ENCODE measurements around the gene CORO1C.
"Not testable (repeated sequence)": the region's sequence is repeated elsewhere in the genome, so short reads cannot be mapped to it uniquely, and the experiment has no call there.

The CORO1C gene

DNA sequence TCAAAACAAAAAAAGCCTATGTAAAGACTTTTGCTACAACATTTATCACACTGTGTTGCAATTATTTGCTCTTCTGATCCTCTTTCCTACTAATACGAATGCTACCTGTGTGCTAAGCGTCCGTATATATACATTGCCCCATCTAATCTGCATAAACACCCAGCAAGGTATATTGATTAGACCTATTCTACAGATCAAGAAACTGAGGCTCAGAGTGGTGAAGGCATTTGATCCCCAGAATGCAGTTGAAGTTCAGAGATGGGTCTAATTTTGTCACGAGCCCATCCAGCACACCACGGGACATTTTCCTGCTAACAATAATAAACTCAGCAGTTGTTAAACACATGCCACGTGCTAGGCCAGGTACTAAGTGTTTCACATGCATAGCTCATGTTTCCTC is 25.1 kb upstream of the CORO1C start:
- no peak for DNase-seq (ENCODE audit: extremely low spot score, insufficient read length, low read depth)
- FAIRE-seq = no peak

DNA sequence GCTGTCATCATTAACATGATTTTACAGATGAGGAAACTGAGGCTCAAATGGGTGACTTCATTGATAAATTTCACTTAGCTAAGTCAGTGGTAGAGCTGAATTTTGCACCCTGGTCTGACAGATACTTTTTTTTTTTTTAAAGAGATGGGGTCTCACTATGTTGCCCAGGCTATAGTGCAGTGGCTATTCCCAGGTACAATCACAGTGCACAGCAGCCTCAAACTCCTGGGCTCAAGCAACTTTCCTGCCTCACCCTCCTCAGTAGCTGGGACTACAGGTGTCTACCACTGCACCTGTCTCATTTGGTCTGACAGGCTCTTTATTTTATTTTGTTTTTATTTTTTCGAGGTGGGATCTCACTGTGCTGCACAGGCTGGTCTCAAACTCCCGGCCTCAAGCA is 24.2 kb upstream of the CORO1C start:
- DNase-seq (ENCODE audit: extremely low spot score, insufficient read length, low read depth) (no peak), FAIRE-seq (no peak)

DNA sequence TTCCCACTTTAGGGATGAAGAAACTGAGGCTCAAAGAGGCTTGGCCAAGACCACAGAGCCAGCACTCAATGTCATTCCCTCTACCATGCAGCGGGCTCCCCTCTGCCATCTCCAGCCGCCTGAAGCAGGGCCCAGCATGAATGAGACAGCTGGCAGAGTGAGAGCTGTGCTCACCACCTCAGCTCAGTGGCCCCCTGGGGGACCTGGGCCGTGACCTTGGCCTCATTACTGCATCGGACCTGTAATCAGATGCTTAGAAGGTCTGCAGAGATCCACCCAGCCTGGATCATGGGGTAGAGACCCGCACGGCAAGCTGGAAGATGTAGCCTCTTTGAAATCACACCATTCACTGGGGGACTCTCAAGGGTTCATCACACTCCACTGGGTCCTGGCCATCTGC is 22.7 kb upstream of the CORO1C start:
- FAIRE-seq (no peak), DNase-seq (ENCODE audit: extremely low spot score, insufficient read length, low read depth) (no peak)

DNA sequence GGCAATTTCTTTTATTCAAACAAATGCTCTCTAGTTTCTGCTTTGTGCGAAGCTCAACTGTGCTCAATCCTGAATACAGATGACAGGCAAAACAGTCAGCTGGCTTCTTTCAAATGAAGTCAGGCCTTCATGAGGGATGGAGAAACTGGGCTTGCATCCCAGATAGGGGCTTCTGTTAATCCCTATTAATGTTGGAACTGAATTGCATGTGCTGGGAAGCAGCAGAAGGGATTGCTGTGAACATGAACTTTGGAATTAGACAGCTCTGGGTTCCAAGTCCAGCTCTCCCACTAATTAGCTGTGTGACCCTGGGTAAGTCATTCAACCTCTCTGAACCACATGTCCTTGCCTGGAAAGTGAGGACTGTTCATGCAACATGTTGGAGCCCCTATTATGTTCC is 21.1 kb upstream of the CORO1C start:
- FAIRE-seq = no peak
- no peak for DNase-seq (ENCODE audit: extremely low spot score, insufficient read length, low read depth)

DNA sequence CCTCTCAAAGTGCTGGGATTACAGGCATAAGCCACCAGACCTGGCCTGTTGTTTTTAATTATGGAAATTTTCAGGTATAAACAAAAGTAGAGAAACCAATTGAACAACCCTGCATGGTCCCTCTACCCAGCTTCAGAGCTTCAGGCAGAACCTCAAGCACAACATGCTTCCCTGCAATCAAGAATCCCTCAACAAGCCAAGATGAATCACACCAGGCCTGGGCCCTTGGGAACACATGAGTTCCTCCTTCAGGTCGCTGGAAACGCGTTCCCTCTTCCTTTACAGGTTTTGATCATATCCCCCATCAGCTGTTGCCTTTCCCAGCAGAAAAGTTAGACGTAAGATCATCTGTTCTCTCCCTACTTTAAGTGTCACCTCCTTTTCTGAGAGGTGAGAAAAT is 20.5 kb upstream of the CORO1C start:
- DNase-seq (ENCODE audit: extremely low spot score, insufficient read length, low read depth) (no peak), FAIRE-seq (no peak)

DNA sequence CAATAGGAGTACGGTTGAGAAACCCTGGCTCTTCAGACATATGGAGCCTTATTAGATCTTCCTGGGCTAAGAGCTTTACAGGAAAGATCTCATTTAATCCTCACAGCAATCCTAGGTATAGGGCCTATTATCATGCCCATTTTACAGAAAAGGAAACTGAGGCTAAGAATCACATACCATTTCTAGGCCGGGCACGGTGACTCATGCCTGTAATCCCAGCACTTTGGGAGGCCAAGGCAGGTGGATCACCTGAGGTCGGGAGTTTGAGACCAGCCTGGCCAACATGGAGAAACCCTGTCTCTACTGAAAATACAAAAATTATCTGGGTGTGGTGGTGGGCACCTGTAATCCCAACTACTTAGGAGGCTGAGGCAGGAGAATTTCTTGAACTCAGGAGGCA is 19.7 kb upstream of the CORO1C start:
- not testable (repeated sequence) for DNase-seq (ENCODE audit: extremely low spot score, insufficient read length, low read depth); FAIRE-seq

DNA sequence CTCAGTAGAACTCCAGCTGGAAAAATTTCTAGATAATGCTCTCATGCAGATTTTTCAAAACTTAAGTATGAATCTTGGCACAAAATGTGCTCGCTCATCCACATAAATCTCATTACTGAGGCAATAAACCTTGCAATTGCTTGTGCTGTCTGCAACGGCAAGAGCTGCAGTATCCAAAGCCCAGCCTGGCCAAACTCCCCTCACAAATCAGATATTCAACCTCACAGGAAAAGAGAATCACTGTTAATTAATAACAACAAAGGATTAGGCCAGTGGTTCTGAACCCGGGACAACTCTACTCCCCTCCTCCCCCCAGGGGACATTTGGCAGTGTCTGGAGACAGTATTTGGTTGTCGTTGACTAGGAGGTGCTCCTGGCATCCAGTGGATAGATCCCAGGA is 19.2 kb upstream of the CORO1C start:
- no peak for FAIRE-seq

DNA sequence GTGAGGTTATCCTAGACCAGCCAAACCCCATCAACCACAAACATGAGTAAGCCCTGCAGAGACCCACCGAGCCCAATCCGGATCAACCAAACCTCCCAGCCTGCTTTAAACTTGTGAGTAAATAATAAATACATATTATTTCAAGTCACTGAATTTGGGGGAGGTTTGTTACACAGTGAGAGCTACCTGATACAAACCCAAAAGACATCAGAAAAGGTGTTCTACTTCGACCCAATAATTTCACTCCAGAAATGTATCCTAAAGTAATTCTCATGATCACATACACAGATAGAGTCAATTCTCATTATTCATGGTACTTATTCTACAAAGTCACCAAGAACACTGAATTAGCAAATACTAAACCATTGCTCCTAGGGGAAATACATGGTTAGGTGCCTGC is 16.2 kb upstream of the CORO1C start:
- FAIRE-seq (no peak), DNase-seq (ENCODE audit: extremely low spot score, insufficient read length, low read depth) (no peak)

More for the DNA sequence above, 19.2 kb upstream of the CORO1C start:
- no peak for DNase-seq (ENCODE audit: extremely low spot score, insufficient read length, low read depth)

DNA sequence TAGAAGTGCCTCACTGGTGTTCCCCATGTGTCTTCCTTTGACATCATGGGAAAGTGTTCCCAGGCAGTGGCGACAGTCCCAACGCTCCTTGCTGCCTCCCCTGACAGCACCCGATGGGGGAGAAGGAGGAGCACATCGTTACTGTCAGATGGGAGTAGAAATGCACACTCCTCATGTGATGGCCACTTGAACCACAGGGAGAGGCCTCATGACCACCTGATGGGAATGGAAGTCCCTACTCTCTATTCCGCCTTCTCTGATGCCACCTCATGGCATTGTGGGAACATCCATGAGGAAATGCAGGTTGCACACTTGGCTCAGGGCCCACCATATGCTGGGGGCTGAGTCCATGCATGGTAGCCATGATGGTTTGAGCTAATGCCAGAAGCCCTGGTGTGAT is 14.3 kb upstream of the CORO1C start:
- FAIRE-seq (no peak), DNase-seq (ENCODE audit: extremely low spot score, insufficient read length, low read depth) (no peak)

DNA sequence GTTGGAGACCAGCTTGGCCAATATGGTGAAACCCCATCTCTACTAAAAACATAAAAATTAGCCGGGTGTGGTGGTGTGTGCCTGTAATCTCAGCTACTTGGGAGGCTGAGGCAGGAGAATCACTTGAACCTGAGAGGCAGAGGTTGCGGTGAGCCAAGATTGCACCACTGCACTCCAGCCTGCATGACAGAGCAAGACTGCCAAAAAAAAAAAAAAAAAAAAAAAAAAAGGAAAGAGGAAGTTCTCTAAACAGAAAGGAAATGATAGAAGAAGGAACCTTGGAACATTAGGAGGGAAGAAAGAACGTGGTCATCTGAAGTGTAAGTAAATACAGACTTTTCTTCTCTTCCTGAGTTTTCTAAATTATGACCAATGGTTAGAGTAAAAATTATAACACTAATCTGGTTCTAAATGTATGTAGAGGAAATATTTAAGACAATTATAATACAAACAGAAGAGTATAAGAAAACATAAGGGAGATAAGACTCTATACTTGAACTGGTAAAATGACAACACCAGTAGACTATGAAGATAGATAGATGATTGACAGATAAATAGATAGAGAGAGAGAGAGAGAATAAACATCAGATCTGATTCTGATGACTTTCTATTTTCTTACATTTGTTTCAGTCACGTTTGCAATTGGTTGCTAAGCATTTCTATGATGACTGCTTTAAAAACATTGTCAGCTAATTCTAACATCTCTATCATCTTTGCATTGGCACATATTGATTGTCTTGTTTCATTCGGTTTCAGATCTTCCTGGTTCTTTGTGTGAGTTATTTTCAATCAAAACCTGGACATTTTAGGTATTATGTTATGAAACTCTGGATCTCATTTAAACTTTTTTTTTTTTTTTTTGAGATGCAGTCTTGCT is 12.9 kb upstream of the CORO1C start:
- DNase-seq (ENCODE audit: extremely low spot score, insufficient read length, low read depth) = no peak
- FAIRE-seq = no peak

DNA sequence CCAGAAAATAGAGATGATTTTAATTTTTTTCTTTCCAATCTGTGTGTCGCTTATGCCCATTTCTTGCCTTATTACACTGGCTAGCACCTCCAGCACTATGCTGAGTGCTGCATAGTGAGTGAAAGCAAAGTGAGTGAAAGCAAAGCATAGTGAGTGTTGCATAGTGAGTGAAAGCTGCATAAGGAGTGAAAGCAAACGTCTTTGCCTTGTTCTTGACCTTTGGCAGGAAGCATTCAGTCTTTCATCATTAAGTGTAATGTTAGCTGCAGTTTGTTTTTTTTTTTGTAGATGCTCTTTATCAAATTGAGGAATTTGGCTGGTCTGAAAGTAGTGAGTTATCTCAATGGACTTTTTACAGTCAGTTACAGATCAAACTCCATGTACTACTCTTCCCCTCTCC is 6.9 kb upstream of the CORO1C start:
- no peak for DNase-seq (ENCODE audit: extremely low spot score, insufficient read length, low read depth)
- FAIRE-seq = no peak

DNA sequence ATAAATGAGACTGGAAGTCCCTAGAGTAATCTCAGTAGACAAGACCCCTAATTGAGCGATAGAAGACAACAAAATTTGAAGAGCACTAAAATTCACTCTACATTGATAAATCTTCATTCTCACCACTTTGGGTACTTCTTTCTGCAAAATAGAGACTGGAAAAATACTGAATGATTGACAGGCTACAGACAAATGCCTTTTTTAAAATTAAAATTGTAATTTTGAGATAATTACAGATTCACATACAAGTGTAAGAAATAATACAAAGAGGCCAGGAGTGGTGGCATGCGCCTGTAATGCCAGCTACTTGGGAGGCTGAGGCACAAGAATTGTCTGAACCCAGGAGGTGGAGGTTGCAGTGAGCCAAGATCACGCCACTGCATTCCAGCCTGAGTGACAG is 4.5 kb upstream of the CORO1C start:
- FAIRE-seq (no peak), DNase-seq (ENCODE audit: extremely low spot score, insufficient read length, low read depth) (no peak)

DNA sequence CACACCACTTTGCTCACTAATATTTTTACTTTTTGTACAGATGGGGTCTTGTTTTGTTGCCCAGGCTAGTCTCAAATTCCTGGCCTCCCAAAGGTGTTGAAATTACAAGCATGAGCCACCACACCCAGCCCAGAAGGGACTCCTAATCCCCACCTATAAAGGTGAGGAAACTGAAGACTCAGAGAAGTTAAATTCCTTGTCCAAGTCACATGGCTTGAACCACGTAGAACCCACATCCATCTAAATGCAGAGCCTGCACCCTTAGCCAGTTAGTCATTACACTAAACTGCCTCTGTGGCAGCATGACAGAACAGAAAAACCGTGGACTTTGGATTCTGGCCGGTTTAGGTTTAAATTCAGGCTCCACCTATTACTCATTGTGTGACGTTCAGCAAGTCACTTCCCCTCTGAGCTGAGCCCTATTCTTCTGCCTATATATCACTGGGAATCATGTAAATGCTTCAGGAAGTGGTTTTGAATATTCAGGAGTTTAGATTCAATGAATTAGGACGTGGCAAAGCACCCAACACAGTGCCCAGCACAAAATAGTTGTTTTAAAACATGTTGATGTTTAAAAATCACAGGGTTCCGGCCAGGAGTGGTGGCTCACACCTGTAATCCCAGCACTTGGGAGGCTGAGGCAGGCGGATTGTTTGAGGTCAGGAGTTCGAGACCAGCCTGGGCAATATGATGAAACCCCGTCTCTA is 3.0 kb upstream of the CORO1C start:
- peak; percentile 41 for FAIRE-seq
- DNase-seq (ENCODE audit: extremely low spot score, insufficient read length, low read depth) = no peak

DNA sequence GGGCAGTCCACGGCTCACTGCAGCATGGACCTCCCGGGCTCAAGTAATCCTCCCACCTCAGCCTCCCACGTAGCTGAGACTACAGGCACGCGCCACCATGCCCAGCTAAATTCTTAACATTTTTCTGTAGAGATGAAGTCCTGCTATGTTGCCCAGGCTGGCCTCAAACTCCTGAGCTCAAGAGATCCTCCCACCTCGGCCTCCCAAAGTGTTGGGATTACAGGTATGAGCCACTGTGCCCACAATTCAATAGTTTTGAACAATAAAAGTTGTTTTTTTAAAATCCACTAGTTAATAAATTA is 1.9 kb upstream of the CORO1C start:
- DNase-seq (ENCODE audit: extremely low spot score, insufficient read length, low read depth); FAIRE-seq: not testable (repeated sequence)

DNA sequence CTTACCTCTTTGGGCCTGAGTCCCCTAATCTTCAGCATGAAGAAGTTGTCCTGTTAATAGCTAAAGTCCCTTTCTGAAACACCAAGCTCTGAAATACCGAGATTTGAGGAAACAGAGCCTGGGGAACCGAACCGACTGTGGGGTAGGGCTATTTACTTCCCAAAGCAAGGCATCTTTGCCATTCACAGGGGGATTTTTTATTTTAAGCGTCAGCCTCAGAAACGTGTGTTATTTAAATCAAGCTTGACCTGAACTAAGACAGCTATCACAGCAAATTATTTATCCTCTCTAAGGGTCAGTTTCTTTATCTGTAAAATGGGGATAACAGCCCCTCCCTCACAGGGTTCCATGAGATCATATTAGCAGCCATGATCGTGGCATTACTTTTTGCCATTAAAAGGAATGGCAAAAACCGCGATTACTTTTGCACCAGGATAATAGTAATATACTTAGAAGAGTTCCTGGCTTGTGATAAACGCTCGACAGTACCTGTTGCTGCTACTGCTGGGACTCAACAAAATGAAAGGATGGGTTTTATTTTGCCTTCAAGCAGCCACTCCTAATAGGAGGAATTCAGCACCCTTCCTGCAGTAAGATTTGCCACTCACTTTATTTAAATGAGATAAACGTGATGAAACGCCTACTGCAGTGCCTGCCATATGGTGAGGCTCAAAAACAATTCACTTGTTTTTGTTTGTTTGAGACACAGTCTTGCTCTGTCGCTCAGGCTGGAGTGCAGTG is 1.3 kb upstream of the CORO1C start:
- FAIRE-seq (no peak), DNase-seq (ENCODE audit: extremely low spot score, insufficient read length, low read depth) (no peak)

DNA sequence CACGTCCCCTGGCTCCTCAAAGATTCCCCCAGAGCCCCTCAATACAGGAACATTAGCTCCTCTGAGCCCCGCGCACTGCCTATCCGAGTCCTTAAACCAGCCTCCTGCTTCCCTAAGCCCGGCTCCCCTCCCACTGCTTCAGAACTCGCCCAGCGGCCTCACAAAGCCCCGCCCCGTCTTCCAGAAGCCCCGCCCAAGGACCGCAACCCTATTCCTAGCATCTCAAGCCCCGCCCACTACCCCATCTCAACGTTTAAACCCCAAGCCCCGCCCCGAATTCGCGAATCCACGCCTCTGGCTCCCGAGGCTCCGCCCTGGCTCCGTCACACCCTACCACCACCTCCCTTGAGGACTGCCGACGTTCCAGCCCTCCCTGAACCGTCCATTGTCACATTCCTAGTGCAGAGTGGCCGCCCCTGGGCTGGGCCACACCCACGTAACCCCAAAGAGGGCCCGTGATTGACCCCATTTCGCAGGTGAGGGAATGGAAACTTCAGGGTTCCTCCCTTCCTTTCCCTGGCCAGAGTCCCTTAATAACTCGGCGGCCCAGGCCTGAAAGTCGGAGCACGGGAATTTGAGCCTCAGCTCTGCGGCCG is 646 bp upstream of the CORO1C start:
- peak; percentile 95 for FAIRE-seq
- peak; percentile 88 for DNase-seq (ENCODE audit: extremely low spot score, insufficient read length, low read depth)

DNA sequence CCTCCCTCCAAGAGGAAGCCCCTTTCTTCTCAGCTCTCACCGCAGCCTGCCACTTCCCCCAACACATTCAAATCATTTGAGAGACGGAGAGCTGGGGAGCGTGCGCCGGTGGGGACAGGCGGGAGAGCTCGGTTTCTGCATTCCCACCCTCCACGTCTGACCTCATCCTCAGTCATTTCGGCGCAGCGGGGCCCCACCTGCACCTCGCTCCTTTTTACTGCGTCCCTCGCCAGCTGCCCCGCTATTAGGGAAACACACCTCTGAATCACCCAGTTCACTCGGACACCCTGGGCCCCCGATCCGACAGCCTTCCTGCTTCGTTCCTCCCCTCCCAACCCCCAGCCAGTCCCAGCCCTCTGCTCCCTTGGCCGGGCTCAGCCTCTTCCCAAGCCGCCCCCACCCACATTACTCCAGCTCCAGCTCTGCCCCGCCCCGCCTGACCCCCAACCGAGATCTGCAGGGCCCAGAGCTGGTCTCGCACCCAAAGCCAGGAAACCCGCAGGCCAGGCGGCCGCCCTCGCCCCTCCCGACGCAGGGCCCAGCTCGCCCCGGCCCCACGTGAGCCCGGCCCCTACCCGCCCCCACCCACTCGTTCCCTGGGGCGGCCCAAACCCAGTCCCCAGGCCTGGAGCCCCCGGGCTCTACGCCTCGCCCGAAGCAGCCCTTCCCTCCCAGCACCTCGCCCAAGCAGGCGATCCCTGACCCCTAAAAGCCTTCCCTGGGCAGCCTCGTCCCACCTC is 783 bp downstream of the CORO1C start:
- peak; percentile 68 for FAIRE-seq

DNA sequence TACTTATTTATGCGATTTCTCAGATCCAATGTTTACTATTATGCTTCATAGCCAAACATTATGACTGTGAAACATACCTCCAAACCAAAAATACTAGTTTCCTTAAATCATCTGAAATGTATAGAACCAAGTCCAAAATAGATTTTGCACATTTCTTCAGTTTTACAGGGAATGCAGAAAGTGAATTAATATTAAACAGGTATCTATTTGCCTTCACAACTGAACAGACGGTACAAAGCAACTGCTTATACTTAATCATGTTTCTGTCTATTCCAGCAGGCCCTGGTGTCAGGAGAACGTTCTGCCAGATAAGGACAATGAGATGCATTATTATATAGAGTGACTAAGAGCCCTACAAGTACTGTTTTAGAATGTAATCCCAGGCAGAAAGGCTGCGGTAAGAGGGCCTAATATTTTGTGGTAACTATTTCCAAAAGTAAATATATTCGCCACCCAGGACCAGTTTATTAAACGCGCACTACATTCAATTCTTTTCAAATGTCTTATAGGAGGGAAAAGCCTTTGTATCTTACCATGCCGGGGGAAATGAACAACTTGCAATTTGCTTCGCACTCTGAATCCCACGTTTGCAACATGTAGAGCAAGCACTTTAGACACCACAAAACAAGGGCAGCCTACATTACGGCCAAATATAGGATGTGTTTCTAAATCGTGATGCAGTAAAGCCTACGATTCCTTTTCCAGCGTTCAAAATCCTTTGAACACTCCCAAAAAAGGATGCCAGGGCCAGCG is 1.5 kb downstream of the CORO1C start:
- DNase-seq (ENCODE audit: extremely low spot score, insufficient read length, low read depth) (no peak), FAIRE-seq (no peak)

More for the DNA sequence above, 783 bp downstream of the CORO1C start:
- DNase-seq (ENCODE audit: extremely low spot score, insufficient read length, low read depth) = no peak

Data from GM18507 (cell line).